Right lobe of liver (tissue), 6 donors: ENCODE data around the gene SKAP2. TPM values are rescaled to one million over a fixed set of nuclear protein-coding genes. Genes with fewer than 3 reads are reported as not detected.

Experiments
- ATAC-seq, 4 donors: fragments of 200-7000 bp; cut with Tn5 transposase; one replicate each; pipeline ENCODE4 v1.9.1; 2020; ENCODE audit warnings: mild to moderate bottlenecking in 4 of 4, moderate library complexity in 4 of 4
- DNase-seq, 3 donors: peaks; one replicate each; pipeline ENCODE4 v3.0.0-alpha.2; 2020
- H3K27ac ChIP-seq, 3 donors: fragments of 200-600 bp; one replicate each; pipeline ENCODE4 v1.8.0; 2022
- H3K27me3 ChIP-seq, 2 donors: fragments of 200-600 bp; one replicate each; pipeline ENCODE4 v1.8.0; 2022
- H3K36me3 ChIP-seq, 4 donors: fragments of 200-600 bp; sonication (generic) in 1 of 4; one replicate each; pipeline versions ENCODE4 v1.5.1 to v1.8.0; 2017 to 2022; ENCODE audit warnings: control low read depth in 1 of 4
- H3K4me1 ChIP-seq, 4 donors: fragments of 200-600 bp; sonication (generic) in 1 of 4; one replicate each; pipeline versions ENCODE4 v1.5.1 to v1.8.0; 2017 to 2022; ENCODE audit warnings: control low read depth in 1 of 4
- H3K4me3 ChIP-seq, 3 donors: fragments of 200-600 bp; one replicate each; pipeline ENCODE4 v1.8.0; 2022
- H3K9me3 ChIP-seq, 4 donors: fragments of 200-600 bp; sonication (generic) in 1 of 4; one replicate each; pipeline versions ENCODE4 v1.5.1 to v1.8.0; 2017 to 2022; ENCODE audit warnings: control low read depth in 1 of 4
- CTCF ChIP-seq, 4 donors: fragments of 200-600 bp in 3 of 4; fragments of 450-650 bp in 1 of 4; IDR thresholded peaks; one replicate each; pipeline versions ENCODE4 v1.5.1 to v1.8.0; 2016 to 2022; ENCODE audit warnings: antibody characterized with exemption in 4 of 4, mild to moderate bottlenecking in 2 of 4
- POLR2A ChIP-seq: fragments of 450-650 bp; IDR thresholded peaks from one replicate; pipeline ENCODE4 v1.6.1; 2017; ENCODE audit warnings: antibody characterized with exemption, mild to moderate bottlenecking
- WGBS: methylation state at CpG from one replicate; pipeline ENCODE4 v1.1.6; 2018; ENCODE audit warnings: low coverage, low lambda C conversion rate; ENCODE audit not compliant: insufficient coverage; ENCODE audit errors: missing lambda C conversion rate; 5-methylcytosine and 5-hydroxymethylcytosine counted together
- intact Hi-C, 2 donors: fragments of 100-400 bp; cut with DNase I; formaldehyde crosslinking; loops; one replicate each; pipeline versions ENCODE4 v1.11.2 to v1.14.1; 2022
- total RNA-seq, 6 experiments: library from RNA; depleted of rRNA in 2 of 6; stranded (reverse); fragments of >200 nt in 2 of 6; fragmentation: NEBNext Ultra II Directional in 3 of 6; extraction: Animal tissue kit (Norgen Biotek cat#: 25700) in 3 of 6; gene quantifications; one replicate each; pipeline versions ENCODE4 v1.1.0 to v1.2.4, GENCODE V29; 2016 to 2023
- donor health status: DM: no; HTN: yes; CAD: no.
- donor health status: DM: no; HTN: no; CAD: no.
- donor health status: DM: no; HTN: no; CAD: no.
- donor health status: DM: no; HTN: yes; CAD: no.
- donor health status: DM: no; HTN: yes; CAD: no.

SKAP2 gene
- total RNA-seq, 6 experiments from 2014 or later = 4.7 to 19.6 (median 9.0) TPM

GRCh38 chr7:26714006-26714405 is 150.4 kb downstream of the SKAP2 start:
- Histone ChIP-seq H3K9me3 (no peaks in the 10 kb centered on the region), H3K27ac (no peak overlapping the region), H3K4me1 (no peaks in the 10 kb centered on the region), H3K4me3 (no peak overlapping the region), H3K27me3 (no peaks in the 10 kb centered on the region), H3K36me3 (no peaks in the 10 kb centered on the region)
- WGBS = 73% methylated on average over 2 of the region's 2 CpGs
- ATAC-seq (no peak), DNase-seq (no peak)
- intact Hi-C loops = no loop called here
- no peak for TF ChIP-seq POLR2A
- no peak for TF ChIP-seq CTCF (IDR thresholded peaks at IDR 0.05)

GRCh38 chr7:26709210-26709990 is 155.0 kb downstream of the SKAP2 start:
- no peaks in the 10 kb centered on the region for H3K27me3 ChIP-seq
- H3K36me3 ChIP-seq = no peaks in the 10 kb centered on the region
- no peak for TF ChIP-seq CTCF (IDR thresholded peaks at IDR 0.05)
- no peak for TF ChIP-seq POLR2A
- intact Hi-C loops = no loop called here
- WGBS = 73% methylated on average over 1 of the region's 1 CpG
- no peak overlapping the region for H3K4me3 ChIP-seq
- no peaks in the 10 kb centered on the region for H3K9me3 ChIP-seq
- DNase-seq (no peak), ATAC-seq (peak in 3 of 4 donors; percentile 43 to 51 (median 45))
- peaks cover 0 to 8% (median 0%) of the 10 kb centered on the region in 4 donors for H3K4me1 ChIP-seq
- H3K27ac ChIP-seq = no peak overlapping the region

- peak; percentile 81 to 96 (median 88) for ATAC-seq
Observed at GRCh38 chr7:26705567-26705966, 158.8 kb downstream of the SKAP2 start.

GRCh38 chr7:26704786-26705185 is 159.6 kb downstream of the SKAP2 start:
- no peaks in the 10 kb centered on the region for H3K36me3 ChIP-seq
- DNase-seq (no peak), ATAC-seq (no peak)
- intact Hi-C loops = no loop called here
- WGBS = 79% methylated on average over 2 of the region's 2 CpGs
- H3K27me3 ChIP-seq = no peaks in the 10 kb centered on the region
- H3K9me3 ChIP-seq = no peaks in the 10 kb centered on the region
- TF ChIP-seq CTCF (IDR thresholded peaks at IDR 0.05) = no peak
- no peak for TF ChIP-seq POLR2A
- peaks cover 0 to 15% (median under 1%) of the 10 kb centered on the region in 4 donors for H3K4me1 ChIP-seq
- no peak overlapping the region for H3K27ac ChIP-seq
- H3K4me3 ChIP-seq = no peak overlapping the region

More at GRCh38 chr7:26705567-26705966, 158.8 kb downstream of the SKAP2 start:
- Histone ChIP-seq H3K4me1 (peaks cover 0 to 8% (median 0%) of the 10 kb centered on the region in 4 donors), H3K36me3 (no peaks in the 10 kb centered on the region), H3K9me3 (no peaks in the 10 kb centered on the region), H3K4me3 (no peak overlapping the region), H3K27me3 (no peaks in the 10 kb centered on the region), H3K27ac (no peak overlapping the region)
- no peak for TF ChIP-seq CTCF (IDR thresholded peaks at IDR 0.05)
- no peak for TF ChIP-seq POLR2A
- DNase-seq = no peak
- intact Hi-C loops = no loop called here
- 22% methylated on average over 2 of the region's 2 CpGs for WGBS
